ENCODE data around the gene AMY1C. TPM values are rescaled to one million over a fixed set of nuclear protein-coding genes. Genes with fewer than 3 reads are reported as not detected.
"Not testable (repeated sequence)": the region's sequence is repeated elsewhere in the genome, so short reads cannot be mapped to it uniquely, and the experiment has no call there.

The AMY1C gene
- not detected for total RNA-seq (ENCODE audit: unreplicated experiment)
- long read RNA-seq, result 0 reads

DNA sequence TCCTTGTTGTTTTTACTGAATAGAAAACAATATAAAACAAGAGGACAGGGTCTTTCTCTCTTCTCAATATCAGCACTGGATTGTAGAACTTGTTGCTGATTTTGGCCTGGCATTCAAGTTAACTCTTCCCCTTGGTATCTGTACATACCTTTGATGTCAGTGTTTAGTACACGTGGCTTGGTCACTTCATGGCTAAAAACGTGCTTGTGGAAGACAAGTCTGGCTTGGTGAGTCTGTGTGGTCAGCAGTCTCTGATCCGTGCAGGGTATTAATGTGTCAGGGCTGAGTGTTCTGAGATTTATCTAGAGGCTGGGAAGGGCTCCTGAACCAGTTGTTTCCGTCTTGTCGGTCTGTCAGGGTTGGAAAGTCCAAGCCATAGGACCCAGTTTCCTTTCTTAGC lies at the start of gene AMY1C:
Gene AMY1C (plus strand): TSS at position 301 of the 400 bp plus-strand sequence. CDS start 572 bp downstream, outside the sequence.
- not testable (repeated sequence) for H3K36me3 Mint-ChIP-seq (ENCODE audit: unreplicated experiment); H3K27me3 Mint-ChIP-seq (ENCODE audit: unreplicated experiment); H3K27ac Mint-ChIP-seq (ENCODE audit: unreplicated experiment); H3K9me3 Mint-ChIP-seq (ENCODE audit: unreplicated experiment); DNase-seq; H3K4me1 Mint-ChIP-seq (ENCODE audit: low read depth, unreplicated experiment); H3K4me3 Mint-ChIP-seq (ENCODE audit: unreplicated experiment)

DNA sequence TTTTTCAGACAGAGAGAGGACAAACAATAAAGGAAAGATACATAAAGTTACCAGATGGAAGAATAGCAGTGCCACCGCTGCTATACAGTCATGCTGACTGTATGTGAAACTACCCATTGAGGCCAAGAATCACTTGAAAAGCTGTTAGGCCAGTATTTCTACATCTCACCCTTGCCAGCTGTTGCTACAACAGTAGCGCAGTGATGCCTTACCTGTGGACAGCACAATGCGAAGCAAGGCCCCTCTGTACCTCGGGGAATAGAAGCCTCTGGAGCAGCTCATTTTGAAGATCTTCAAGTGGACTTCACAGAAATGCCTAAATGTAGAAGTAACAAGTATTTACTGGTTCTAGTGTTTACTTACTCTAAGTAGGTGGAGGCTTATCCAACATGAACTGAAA lies 49.0 kb upstream of the AMY1C start:
- not testable (repeated sequence) for H3K4me3 Mint-ChIP-seq (ENCODE audit: unreplicated experiment); H3K36me3 Mint-ChIP-seq (ENCODE audit: unreplicated experiment); DNase-seq; H3K9me3 Mint-ChIP-seq (ENCODE audit: unreplicated experiment); H3K4me1 Mint-ChIP-seq (ENCODE audit: low read depth, unreplicated experiment); H3K27ac Mint-ChIP-seq (ENCODE audit: unreplicated experiment); H3K27me3 Mint-ChIP-seq (ENCODE audit: unreplicated experiment)

DNA sequence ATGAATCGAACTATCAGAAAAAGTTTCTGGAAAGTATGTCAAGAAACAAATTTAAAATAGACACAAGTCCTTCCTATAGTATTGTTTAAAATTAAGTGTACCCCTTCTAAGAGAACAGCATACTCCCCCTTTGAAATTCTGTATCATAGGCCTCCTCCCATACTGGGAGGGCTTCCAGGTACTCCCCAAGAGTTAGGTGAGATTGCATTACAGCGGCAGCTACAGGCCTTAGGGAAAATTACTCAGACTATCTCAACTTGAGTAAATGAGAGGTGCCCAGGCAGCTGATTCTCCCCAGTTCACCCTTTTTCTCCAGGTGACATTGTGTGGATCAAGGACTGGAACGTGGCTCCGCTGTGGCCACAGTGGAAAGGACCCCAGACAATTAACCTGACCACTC lies 48.4 kb upstream of the AMY1C start:
- not testable (repeated sequence) for DNase-seq; H3K36me3 Mint-ChIP-seq (ENCODE audit: unreplicated experiment); H3K27ac Mint-ChIP-seq (ENCODE audit: unreplicated experiment); H3K4me1 Mint-ChIP-seq (ENCODE audit: low read depth, unreplicated experiment); H3K4me3 Mint-ChIP-seq (ENCODE audit: unreplicated experiment); H3K27me3 Mint-ChIP-seq (ENCODE audit: unreplicated experiment); H3K9me3 Mint-ChIP-seq (ENCODE audit: unreplicated experiment)

DNA sequence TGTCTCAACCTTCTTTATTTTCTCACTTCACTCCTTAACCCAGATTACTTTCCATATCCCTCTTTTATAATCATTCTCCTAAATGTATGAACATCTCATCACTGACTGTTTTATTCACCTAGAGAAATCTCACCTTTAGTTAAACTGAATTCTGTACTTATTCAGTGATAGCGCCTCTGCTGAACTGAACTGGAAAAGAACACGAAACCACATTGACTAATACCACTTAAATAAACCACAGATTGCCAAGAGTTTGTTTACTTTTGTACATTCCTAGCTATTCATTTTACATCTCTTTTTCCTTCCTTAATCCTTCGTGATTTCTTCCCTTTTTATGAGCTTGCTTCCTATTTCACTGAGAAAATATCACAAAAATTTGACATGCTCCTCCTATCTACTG lies 42.0 kb upstream of the AMY1C start:
- not testable (repeated sequence) for DNase-seq; H3K27ac Mint-ChIP-seq (ENCODE audit: unreplicated experiment); H3K36me3 Mint-ChIP-seq (ENCODE audit: unreplicated experiment); H3K27me3 Mint-ChIP-seq (ENCODE audit: unreplicated experiment); H3K4me1 Mint-ChIP-seq (ENCODE audit: low read depth, unreplicated experiment); H3K9me3 Mint-ChIP-seq (ENCODE audit: unreplicated experiment); H3K4me3 Mint-ChIP-seq (ENCODE audit: unreplicated experiment)

DNA sequence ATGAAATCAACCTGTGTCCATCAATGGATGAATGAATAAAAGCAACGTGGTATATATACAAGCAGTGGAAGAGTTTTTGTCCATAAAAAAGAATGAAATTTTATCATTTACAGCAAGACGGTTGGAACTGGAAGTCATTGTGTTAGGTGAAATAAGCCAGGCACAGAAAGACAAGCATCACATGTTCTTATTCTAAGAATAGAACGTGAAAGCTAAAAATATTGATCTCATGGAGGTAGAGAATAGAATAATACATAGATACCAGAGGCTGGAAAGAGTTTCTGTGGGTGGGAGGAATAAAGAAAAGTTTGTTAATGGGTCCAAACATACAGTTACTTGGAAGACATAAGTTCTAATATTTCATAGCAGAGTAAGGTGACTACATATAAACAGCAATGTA lies 39.3 kb upstream of the AMY1C start:
- not testable (repeated sequence) for DNase-seq; H3K9me3 Mint-ChIP-seq (ENCODE audit: unreplicated experiment); H3K27ac Mint-ChIP-seq (ENCODE audit: unreplicated experiment); H3K4me3 Mint-ChIP-seq (ENCODE audit: unreplicated experiment); H3K36me3 Mint-ChIP-seq (ENCODE audit: unreplicated experiment); H3K27me3 Mint-ChIP-seq (ENCODE audit: unreplicated experiment); H3K4me1 Mint-ChIP-seq (ENCODE audit: low read depth, unreplicated experiment)

DNA sequence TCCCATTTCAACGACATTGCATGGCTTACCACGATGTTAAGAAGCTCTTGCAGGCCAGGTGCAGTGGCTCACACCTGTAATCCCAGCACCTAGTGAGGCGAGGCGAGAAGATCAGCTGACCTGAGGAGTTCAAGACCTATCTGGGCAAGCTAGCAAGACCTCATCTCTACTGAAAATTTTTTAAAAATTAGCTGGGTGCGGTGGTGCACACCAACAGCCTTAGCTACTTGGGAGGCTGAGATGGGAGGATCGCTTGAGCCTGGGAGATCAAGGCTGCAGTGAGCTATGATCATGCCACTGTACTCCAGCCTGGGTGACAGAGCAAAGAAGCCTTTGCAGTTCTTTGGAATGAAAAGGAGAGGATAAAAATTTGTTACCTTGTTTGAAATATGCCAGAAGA lies 32.3 kb upstream of the AMY1C start:
- DNase-seq; H3K27ac Mint-ChIP-seq (ENCODE audit: unreplicated experiment); H3K4me1 Mint-ChIP-seq (ENCODE audit: low read depth, unreplicated experiment); H3K9me3 Mint-ChIP-seq (ENCODE audit: unreplicated experiment); H3K27me3 Mint-ChIP-seq (ENCODE audit: unreplicated experiment); H3K4me3 Mint-ChIP-seq (ENCODE audit: unreplicated experiment); H3K36me3 Mint-ChIP-seq (ENCODE audit: unreplicated experiment): not testable (repeated sequence)

DNA sequence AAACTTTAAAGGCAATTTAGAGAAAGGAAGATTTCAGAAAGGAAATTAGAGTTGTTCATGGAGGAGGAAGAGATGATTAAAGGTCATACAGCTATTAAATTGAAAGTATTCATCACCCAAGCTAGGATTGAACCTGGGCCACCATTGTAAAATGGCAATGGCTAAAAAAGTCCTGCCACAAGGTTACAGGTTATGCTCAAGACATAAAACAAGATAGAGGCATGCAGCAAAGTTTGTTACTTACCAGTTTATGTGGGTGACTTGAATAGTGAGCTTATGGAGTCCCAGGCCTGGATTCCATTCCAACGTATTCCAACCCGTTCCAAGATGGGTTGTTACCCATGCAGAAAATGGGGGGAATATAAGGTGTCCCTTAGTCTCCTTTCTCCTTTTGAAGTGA lies 28.2 kb upstream of the AMY1C start:
- not testable (repeated sequence) for H3K9me3 Mint-ChIP-seq (ENCODE audit: unreplicated experiment); H3K36me3 Mint-ChIP-seq (ENCODE audit: unreplicated experiment); H3K4me3 Mint-ChIP-seq (ENCODE audit: unreplicated experiment); DNase-seq; H3K27me3 Mint-ChIP-seq (ENCODE audit: unreplicated experiment); H3K27ac Mint-ChIP-seq (ENCODE audit: unreplicated experiment); H3K4me1 Mint-ChIP-seq (ENCODE audit: low read depth, unreplicated experiment)

DNA sequence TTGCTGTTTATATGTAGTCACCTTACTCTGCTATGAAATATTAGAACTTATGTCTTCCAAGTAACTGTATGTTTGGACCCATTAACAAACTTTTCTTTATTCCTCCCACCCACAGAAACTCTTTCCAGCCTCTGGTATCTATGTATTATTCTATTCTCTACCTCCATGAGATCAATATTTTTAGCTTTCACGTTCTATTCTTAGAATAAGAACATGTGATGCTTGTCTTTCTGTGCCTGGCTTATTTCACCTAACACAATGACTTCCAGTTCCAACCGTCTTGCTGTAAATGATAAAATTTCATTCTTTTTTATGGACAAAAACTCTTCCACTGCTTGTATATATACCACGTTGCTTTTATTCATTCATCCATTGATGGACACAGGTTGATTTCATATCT lies 14.4 kb upstream of the AMY1C start:
- not testable (repeated sequence) for H3K27me3 Mint-ChIP-seq (ENCODE audit: unreplicated experiment); H3K9me3 Mint-ChIP-seq (ENCODE audit: unreplicated experiment); H3K4me3 Mint-ChIP-seq (ENCODE audit: unreplicated experiment); H3K4me1 Mint-ChIP-seq (ENCODE audit: low read depth, unreplicated experiment); DNase-seq; H3K27ac Mint-ChIP-seq (ENCODE audit: unreplicated experiment); H3K36me3 Mint-ChIP-seq (ENCODE audit: unreplicated experiment)

DNA sequence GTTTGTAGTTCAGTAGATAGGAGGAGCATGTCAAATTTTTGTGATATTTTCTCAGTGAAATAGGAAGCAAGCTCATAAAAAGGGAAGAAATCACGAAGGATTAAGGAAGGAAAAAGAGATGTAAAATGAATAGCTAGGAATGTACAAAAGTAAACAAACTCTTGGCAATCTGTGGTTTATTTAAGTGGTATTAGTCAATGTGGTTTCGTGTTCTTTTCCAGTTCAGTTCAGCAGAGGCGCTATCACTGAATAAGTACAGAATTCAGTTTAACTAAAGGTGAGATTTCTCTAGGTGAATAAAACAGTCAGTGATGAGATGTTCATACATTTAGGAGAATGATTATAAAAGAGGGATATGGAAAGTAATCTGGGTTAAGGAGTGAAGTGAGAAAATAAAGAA lies 11.7 kb upstream of the AMY1C start:
- not testable (repeated sequence) for H3K36me3 Mint-ChIP-seq (ENCODE audit: unreplicated experiment)

DNA sequence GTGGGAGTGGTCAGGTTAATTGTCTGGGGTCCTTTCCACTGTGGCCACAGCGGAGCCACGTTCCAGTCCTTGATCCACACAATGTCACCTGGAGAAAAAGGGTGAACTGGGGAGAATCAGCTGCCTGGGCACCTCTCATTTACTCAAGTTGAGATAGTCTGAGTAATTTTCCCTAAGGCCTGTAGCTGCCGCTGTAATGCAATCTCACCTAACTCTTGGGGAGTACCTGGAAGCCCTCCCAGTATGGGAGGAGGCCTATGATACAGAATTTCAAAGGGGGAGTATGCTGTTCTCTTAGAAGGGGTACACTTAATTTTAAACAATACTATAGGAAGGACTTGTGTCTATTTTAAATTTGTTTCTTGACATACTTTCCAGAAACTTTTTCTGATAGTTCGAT lies 5.2 kb upstream of the AMY1C start:
- H3K4me3 Mint-ChIP-seq (ENCODE audit: unreplicated experiment); H3K9me3 Mint-ChIP-seq (ENCODE audit: unreplicated experiment); H3K27me3 Mint-ChIP-seq (ENCODE audit: unreplicated experiment); H3K36me3 Mint-ChIP-seq (ENCODE audit: unreplicated experiment); H3K27ac Mint-ChIP-seq (ENCODE audit: unreplicated experiment); H3K4me1 Mint-ChIP-seq (ENCODE audit: low read depth, unreplicated experiment); DNase-seq: not testable (repeated sequence)

More for the DNA sequence above, 11.7 kb upstream of the AMY1C start:
- DNase-seq; H3K4me3 Mint-ChIP-seq (ENCODE audit: unreplicated experiment); H3K27ac Mint-ChIP-seq (ENCODE audit: unreplicated experiment); H3K27me3 Mint-ChIP-seq (ENCODE audit: unreplicated experiment); H3K9me3 Mint-ChIP-seq (ENCODE audit: unreplicated experiment); H3K4me1 Mint-ChIP-seq (ENCODE audit: low read depth, unreplicated experiment): not testable (repeated sequence)

DNA sequence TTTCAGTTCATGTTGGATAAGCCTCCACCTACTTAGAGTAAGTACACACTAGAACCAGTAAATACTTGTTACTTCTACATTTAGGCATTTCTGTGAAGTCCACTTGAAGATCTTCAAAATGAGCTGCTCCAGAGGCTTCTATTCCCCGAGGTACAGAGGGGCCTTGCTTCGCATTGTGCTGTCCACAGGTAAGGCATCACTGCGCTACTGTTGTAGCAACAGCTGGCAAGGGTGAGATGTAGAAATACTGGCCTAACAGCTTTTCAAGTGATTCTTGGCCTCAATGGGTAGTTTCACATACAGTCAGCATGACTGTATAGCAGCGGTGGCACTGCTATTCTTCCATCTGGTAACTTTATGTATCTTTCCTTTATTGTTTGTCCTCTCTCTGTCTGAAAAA lies 4.7 kb upstream of the AMY1C start:
- H3K4me3 Mint-ChIP-seq (ENCODE audit: unreplicated experiment); DNase-seq; H3K4me1 Mint-ChIP-seq (ENCODE audit: low read depth, unreplicated experiment); H3K27me3 Mint-ChIP-seq (ENCODE audit: unreplicated experiment); H3K36me3 Mint-ChIP-seq (ENCODE audit: unreplicated experiment); H3K9me3 Mint-ChIP-seq (ENCODE audit: unreplicated experiment); H3K27ac Mint-ChIP-seq (ENCODE audit: unreplicated experiment): not testable (repeated sequence)

DNA sequence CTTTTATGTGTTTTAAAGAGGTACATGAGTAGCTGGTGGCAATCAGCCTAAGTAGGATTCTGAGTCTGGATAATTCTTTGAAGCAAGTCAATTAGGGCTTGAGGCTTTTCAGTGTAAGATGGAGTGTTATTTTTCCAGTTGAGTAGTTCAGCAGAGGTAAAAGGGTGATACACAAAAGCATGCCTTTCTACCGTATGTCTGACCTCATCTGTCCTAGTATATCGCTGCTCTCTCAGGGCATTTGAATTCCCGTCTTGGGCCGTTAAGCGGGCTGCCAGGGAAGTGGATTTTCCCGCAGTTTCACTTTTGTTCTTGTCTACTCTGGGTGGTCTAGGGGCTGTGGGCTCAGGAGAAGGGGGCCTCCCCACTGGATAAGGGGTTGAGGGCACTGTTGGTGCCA lies 1.4 kb upstream of the AMY1C start:
- not testable (repeated sequence) for H3K36me3 Mint-ChIP-seq (ENCODE audit: unreplicated experiment); H3K9me3 Mint-ChIP-seq (ENCODE audit: unreplicated experiment); H3K27ac Mint-ChIP-seq (ENCODE audit: unreplicated experiment); H3K4me3 Mint-ChIP-seq (ENCODE audit: unreplicated experiment); H3K4me1 Mint-ChIP-seq (ENCODE audit: low read depth, unreplicated experiment); H3K27me3 Mint-ChIP-seq (ENCODE audit: unreplicated experiment); DNase-seq
